Raji (cell line): Measurements from ENCODE around the gene TCERG1L.

Source experiments
- POLR2A ChIP-seq: IDR thresholded peaks from 2 replicates; pipeline ENCODE4 v1.6.1; 2011; ENCODE audit warnings: low read depth, low read length, control low read depth; ENCODE audit not compliant: insufficient read depth

The TCERG1L gene, protein sequence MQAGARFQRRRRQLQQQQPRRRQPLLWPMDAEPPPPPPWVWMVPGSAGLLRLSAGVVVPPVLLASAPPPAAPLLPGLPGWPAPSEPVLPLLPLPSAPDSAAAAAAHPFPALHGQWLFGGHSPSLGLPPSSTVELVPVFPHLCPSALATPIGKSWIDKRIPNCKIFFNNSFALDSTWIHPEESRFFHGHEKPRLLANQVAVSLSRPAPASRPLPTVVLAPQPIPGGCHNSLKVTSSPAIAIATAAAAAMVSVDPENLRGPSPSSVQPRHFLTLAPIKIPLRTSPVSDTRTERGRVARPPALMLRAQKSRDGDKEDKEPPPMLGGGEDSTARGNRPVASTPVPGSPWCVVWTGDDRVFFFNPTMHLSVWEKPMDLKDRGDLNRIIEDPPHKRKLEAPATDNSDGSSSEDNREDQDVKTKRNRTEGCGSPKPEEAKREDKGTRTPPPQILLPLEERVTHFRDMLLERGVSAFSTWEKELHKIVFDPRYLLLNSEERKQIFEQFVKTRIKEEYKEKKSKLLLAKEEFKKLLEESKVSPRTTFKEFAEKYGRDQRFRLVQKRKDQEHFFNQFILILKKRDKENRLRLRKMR

GRCh38 chr10:131311661-131312477 is at the start of gene TCERG1L:
Gene TCERG1L (minus strand): TSS chr10:131311721. CDS start chr10:131311635, 86 bp downstream.
- TF ChIP-seq POLR2A, result no peak

DNA sequence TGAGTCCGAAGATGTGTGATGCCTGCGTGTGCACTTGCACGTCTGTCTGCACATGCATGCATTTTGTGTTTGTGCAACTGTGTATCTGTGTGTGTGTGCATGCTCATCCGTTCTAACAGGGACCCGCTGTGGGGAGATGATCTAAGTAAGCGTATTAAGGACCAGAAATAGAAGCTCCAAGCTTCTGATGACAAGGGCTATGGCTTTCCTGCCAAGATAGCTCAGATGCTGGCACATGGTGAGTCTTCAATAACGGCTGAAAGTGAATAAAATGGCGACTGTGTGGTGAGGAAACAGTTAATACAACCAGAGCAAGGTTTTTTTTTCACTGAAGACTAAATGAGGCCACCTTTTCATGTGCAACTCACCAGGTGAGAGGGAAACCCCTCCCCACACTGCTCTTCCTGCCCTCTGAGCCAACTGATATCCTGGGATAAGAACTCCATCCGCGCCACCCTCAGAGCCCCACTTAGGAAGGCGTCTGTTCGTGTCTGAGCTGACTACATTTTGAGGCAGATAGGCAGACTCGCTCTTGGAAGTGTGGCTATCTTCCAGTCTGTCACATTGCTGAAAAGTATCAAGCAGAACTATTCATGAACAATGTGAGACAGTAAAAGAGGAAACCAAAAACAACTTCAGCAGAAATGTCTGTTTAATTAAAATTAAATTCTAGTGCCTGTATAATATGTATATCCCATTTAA is 47.4 kb upstream of the TCERG1L start:
- no peak for TF ChIP-seq POLR2A

GRCh38 chr10:131356442-131356841 is 44.9 kb upstream of the TCERG1L start:
- TF ChIP-seq POLR2A, result no peak

DNA sequence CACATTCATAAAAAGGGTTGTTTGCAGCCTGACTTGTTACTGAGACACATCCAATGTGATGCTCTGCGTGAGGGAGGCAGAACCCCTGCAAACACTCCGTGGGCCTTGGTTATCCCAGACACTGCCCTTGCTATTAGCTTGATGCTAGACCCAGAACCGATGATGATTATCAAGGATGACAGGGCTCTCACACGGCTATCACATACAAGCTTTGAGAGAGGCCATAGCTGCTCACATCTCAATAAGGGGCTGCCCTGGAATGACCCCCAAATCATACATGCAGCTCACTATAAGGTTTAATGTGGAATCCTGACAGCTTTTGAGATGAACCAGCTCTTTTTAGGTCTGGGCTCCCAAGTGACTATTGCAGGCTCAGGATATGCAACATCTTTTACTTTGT is 44.4 kb upstream of the TCERG1L start:
- TF ChIP-seq POLR2A, result no peak

DNA sequence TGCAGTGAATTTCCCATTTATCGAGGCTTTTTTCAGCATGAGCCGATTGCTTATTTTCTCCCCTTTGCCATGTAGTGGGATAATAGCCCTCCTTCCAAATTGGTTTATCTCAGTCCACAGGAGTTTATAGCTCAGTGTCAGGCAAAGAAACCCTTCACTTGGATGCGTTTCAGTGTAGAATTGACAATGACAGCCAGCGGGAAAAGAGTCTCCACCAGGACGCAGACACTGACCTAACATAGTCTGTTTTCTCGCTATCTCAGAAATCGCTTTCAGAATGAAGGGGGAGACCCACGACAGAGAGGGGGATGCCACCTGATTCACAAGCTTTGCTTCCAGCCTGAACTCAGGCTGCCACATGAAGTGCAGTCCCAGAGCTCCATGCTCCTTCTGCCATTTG is 43.5 kb upstream of the TCERG1L start:
- no peak for TF ChIP-seq POLR2A

DNA sequence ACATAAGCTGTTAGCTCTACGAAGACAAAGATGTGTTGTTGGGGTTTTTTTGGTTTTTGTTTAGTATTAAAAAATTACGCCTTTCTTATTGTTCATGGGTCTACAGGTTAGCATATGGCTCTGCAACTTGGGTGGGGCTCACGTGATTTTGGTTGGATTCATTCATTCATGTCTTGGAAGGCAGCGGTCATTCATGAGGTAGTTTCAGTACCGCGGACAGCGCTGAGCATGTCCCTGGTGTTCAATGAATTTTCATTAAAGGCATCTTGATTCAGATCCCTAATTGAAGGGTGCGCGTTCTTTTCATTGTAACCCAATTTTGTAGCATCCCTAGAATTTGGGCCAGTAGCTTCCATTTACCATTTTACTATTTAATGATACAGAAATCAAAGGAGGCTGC is 42.9 kb upstream of the TCERG1L start:
- TF ChIP-seq POLR2A, result no peak

DNA sequence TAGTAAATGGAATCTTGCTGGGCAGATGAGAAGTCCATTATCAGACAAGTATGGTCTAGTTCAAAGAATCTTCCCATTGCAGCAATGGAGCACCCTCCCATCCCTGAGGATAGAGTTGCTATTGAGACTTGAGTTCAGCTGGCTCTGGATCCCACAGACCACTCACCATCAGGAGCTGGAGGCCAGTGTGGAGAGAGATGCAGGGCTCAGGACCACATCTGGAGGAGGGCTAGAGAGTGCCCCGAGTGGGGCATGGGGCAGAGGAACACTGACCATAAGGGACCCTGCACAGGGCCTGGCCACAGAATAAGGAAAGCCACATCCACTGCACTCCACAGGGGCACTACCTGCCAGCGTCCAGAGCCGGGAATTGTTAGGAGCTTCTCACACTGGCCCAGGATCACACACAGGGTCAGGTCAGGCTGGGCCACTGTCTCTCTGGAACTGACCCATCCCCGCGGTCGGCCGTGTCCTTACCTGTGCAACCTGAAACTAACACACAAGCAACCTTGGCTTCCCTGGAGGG is 41.3 kb upstream of the TCERG1L start:
- TF ChIP-seq POLR2A, result no peak

GRCh38 chr10:131350660-131351059 is 39.1 kb upstream of the TCERG1L start:
- no peak for TF ChIP-seq POLR2A

DNA sequence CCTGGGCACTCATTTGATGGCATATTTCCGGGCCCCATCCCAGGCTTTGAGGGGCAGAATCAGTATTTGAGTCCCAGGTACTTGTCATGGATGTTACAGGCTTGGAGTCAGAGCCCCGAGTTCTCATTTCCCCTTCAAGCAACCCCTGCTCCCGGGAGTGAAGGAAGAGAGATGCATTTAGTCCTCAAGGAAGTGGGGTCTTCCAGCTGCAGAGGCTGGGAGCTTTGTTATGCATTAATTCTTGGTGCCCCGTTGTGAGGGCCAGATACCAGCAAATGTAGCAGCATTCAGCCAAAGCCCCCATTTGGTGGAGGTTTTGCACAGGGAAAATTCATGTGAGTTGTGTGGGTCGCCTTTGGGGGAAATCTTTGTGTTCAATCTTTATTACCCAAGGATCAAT is 38.7 kb upstream of the TCERG1L start:
- TF ChIP-seq POLR2A, result no peak

GRCh38 chr10:131346456-131346855 is 34.9 kb upstream of the TCERG1L start:
- no peak for TF ChIP-seq POLR2A

- no peak for TF ChIP-seq POLR2A
Measured at GRCh38 chr10:131345691-131346090, 34.2 kb upstream of the TCERG1L start.

GRCh38 chr10:131344747-131345146 is 33.2 kb upstream of the TCERG1L start:
- TF ChIP-seq POLR2A, result no peak

- no peak for TF ChIP-seq POLR2A
Measured at GRCh38 chr10:131337741-131338140, 26.2 kb upstream of the TCERG1L start.

DNA sequence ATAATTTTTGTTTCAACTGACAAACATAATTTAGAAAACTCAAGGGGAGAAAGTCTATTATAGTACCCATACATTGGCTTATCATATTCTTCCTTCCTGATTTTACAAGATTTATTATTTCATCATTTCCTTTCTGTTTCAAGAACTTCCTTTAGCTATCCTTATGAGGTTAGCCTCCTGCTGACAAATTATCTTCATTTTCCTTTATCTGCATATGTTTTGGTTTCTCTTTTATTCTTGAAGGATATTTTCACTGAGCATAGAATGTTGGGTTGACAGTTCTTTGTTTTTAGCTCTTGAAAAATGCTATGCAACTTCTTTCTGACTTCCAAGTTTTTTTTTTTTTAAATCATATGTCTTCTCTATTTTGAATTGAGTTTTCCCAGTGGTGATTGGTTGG is 21.3 kb upstream of the TCERG1L start:
- TF ChIP-seq POLR2A, result no peak

- no peak for TF ChIP-seq POLR2A
Measured at GRCh38 chr10:131323880-131324279, 12.4 kb upstream of the TCERG1L start.
